Colonic mucosa (tissue), 4 donors: Measurements from ENCODE around the gene MMP2. TPM values are rescaled to one million over a fixed set of nuclear protein-coding genes. Genes with fewer than 3 reads are reported as not detected.

Experiments used
- DNase-seq: peaks from one replicate; pipeline ENCODE4 v3.0.0-alpha.2; 2020
- H3K27ac ChIP-seq: fragments of 200-600 bp; one replicate; pipeline ENCODE4 v1.8.0; 2021
- H3K27me3 ChIP-seq: fragments of 200-600 bp; one replicate; pipeline ENCODE4 v1.8.0; 2021
- H3K36me3 ChIP-seq: fragments of 200-600 bp; one replicate; pipeline ENCODE4 v1.8.0; 2021
- H3K4me1 ChIP-seq: fragments of 200-600 bp; one replicate; pipeline ENCODE4 v1.8.0; 2021; ENCODE audit warnings: mild to moderate bottlenecking
- H3K4me3 ChIP-seq: fragments of 200-600 bp; one replicate; pipeline ENCODE4 v1.8.0; 2021
- H3K9ac ChIP-seq, 2 donors: one replicate each; pipeline ENCODE4 v1.7.0; 2013; ENCODE audit warnings: control low read depth in 2 of 2, low read depth in 2 of 2, low read length in 2 of 2
- H3K9me3 ChIP-seq: fragments of 200-600 bp; one replicate; pipeline ENCODE4 v1.8.0; 2021
- intact Hi-C: fragments of 100-400 bp; cut with DNase I; formaldehyde crosslinking; loops from one replicate; pipeline ENCODE4 v1.14.1; 2022
- total RNA-seq, 2 donors: library from RNA; stranded (reverse); fragmentation: NEBNext Ultra II Directional in 1 of 2; extraction: Animal tissue kit (Norgen Biotek cat#: 25700) in 1 of 2; gene quantifications; one replicate each; pipeline ENCODE4 v1.2.1, GENCODE V29; 2021
- TF ChIP-seq, protein P1 (sequence below): fragments of 200-600 bp; IDR thresholded peaks from one replicate; pipeline ENCODE4 v1.8.0; 2022; ENCODE audit warnings: antibody characterized with exemption, mild to moderate bottlenecking
- donor health status: healthy.
- donor health status: DM: no; HTN: no; CAD: no.
- donor health status: DM: no; HTN: no; CAD: no.

Gene MMP2
- total RNA-seq, 2 donors from 2014 or later: 32.8 to 101 TPM

DNA sequence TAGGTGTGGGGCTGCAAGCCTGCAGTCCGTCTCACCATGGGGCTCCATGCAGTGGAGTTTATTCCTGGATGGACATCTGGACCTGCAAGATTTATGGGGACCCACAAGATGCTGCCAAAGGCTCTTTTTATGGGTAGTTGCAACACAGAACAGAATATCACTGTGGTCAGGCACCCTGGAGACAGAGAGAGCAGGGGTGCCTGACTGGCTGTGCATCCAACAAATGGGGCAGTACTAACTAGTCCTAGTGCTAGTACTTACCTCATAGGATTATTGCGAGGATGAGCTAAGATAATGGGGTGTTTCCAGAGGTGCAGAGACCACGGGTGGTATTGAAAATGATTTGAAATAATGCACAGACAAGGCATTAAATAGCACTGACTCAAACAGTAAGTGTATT, 42.4 kb upstream of the MMP2 start:
- TF ChIP-seq, protein P1, sequence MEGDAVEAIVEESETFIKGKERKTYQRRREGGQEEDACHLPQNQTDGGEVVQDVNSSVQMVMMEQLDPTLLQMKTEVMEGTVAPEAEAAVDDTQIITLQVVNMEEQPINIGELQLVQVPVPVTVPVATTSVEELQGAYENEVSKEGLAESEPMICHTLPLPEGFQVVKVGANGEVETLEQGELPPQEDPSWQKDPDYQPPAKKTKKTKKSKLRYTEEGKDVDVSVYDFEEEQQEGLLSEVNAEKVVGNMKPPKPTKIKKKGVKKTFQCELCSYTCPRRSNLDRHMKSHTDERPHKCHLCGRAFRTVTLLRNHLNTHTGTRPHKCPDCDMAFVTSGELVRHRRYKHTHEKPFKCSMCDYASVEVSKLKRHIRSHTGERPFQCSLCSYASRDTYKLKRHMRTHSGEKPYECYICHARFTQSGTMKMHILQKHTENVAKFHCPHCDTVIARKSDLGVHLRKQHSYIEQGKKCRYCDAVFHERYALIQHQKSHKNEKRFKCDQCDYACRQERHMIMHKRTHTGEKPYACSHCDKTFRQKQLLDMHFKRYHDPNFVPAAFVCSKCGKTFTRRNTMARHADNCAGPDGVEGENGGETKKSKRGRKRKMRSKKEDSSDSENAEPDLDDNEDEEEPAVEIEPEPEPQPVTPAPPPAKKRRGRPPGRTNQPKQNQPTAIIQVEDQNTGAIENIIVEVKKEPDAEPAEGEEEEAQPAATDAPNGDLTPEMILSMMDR: no peak
- no peak overlapping the region for H3K4me3 ChIP-seq
- no peaks in the 10 kb centered on the region for H3K36me3 ChIP-seq
- H3K4me1 ChIP-seq: no peaks in the 10 kb centered on the region
- no peaks in the 10 kb centered on the region for H3K9me3 ChIP-seq
- no peaks in the 10 kb centered on the region for H3K27me3 ChIP-seq
- H3K27ac ChIP-seq: no peak overlapping the region
- intact Hi-C loops: no loop called here
- H3K9ac ChIP-seq: no peak overlapping the region
- DNase-seq: no peak

DNA sequence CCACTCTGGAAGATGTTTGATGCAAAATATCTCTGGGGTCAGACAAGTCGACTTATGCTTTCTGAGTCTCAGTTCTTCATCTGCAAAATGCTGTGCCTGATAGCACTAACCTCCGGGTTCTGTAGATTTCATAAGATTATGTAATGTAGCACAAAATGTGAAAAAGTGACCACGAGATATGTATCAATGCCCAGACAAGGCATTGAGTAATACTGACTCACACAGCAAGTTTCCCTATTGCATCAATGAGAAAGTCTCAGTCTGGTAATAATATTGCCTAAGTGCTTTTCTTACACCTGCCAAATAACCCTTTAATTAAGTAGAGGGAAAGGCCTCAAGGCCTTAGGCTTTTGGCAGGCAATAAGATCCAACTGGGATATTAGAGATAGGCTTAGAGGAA, 41.4 kb upstream of the MMP2 start:
- no peak for DNase-seq
- H3K4me3 ChIP-seq: no peak overlapping the region
- H3K9ac ChIP-seq: no peak overlapping the region
- H3K36me3 ChIP-seq: no peaks in the 10 kb centered on the region
- intact Hi-C loops: no loop called here
- no peaks in the 10 kb centered on the region for H3K27me3 ChIP-seq
- H3K4me1 ChIP-seq: no peaks in the 10 kb centered on the region
- H3K27ac ChIP-seq: no peak overlapping the region
- H3K9me3 ChIP-seq: no peaks in the 10 kb centered on the region
- TF ChIP-seq, protein P1: no peak

DNA sequence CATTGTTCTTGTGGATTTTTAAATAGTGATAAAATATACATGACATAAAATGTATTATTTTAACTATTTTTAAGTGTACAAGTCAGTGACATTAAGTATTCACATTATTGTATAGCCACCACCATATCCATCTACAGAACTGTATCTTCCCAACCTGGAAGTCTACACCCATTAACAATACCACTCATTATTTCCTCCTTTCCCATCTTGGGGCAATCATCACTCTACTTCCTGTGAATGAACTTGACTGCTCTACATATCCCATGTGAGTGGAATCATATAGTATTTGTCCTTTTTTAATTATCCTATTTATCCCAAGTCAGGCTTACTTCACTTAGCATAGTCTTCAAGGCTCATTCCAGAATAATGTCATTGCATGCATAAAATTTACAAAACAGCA, 40.7 kb upstream of the MMP2 start:
- Histone ChIP-seq H3K27me3 (no peaks in the 10 kb centered on the region), H3K9ac (no peak overlapping the region), H3K27ac (no peak overlapping the region), H3K9me3 (no peaks in the 10 kb centered on the region), H3K36me3 (no peaks in the 10 kb centered on the region), H3K4me1 (no peaks in the 10 kb centered on the region), H3K4me3 (no peak overlapping the region)
- TF ChIP-seq, protein P1: no peak
- DNase-seq: no peak
- intact Hi-C loops: no loop called here

DNA sequence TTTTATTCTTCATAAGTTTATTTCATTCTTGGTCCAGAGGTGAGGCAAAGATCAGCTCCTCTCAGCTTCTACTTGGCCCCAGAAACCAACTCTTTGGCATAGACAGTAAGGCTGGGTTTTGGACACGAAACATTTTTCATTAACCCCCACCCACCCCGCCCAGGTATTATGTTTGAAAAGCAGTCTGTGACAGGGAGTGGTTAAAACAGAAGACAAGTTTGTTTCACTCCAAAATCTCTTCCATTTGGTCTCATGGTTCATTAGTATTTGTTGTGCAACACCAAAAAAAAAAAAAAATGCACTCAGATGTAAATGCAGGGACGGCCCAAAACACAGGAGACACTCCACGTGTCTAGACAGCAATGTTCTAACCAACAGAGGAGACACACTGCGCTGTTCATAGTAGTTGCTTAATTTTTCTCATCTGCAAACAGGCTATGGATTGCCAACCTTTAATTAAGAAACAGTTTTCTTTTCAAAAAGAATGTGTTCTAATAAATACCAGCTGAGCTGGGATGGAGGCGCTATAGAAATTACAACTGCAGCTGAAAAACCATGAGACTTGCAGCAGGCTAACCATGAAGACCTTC, 39.8 kb upstream of the MMP2 start:
- Histone ChIP-seq H3K27me3 (no peaks in the 10 kb centered on the region), H3K4me1 (no peaks in the 10 kb centered on the region), H3K9me3 (no peaks in the 10 kb centered on the region), H3K9ac (no peak overlapping the region), H3K4me3 (no peak overlapping the region), H3K36me3 (no peaks in the 10 kb centered on the region), H3K27ac (no peak overlapping the region)
- intact Hi-C loops: no loop called here
- no peak for DNase-seq
- TF ChIP-seq, protein P1: no peak

DNA sequence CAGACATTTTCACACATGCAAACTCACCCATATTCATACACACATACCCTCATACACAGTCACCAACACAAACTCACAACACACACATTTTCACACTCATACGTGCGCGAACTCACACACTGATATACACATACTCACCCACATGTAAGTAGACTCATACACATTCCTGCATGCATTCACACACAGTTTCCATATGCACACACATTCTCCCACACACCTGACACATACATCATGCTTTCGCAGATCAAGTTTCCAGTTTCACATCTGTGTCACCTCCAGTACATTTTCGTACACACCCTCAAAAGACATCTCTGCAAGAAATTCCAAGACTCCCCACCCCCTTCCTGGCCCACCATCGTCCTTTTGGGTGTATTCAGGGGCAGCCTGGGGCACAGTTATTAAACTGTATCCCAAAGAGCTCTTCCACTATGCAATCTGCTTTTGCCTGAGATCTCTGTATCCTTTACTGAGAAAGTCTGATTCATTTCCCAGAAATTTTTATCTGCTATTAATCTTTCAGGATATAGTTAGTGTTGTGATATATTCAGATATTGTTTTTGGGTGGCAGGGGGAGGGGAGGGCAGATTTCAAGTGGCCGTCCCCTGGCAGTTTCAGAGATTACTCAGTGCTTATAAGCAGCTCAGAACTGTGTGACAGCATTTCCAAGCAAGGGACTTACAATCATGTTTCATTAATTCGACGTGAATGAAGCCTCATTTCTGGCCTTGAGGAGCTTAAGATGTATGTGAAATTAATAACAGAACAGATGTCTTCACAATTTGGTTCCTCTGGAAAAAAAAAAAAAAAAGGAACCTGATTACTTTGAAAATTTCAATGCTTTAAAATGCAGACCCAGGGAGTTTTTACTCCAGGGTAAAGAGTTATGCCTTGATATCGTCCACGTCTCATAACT, 35.3 kb upstream of the MMP2 start:
- no peaks in the 10 kb centered on the region for H3K9me3 ChIP-seq
- no peak overlapping the region for H3K4me3 ChIP-seq
- H3K4me1 ChIP-seq: no peaks in the 10 kb centered on the region
- no peak for DNase-seq
- no peak overlapping the region for H3K27ac ChIP-seq
- intact Hi-C loops: no loop called here
- H3K9ac ChIP-seq: no peak overlapping the region
- TF ChIP-seq, protein P1: no peak
- no peaks in the 10 kb centered on the region for H3K36me3 ChIP-seq
- H3K27me3 ChIP-seq: no peaks in the 10 kb centered on the region
